Neural crest cell (in vitro differentiated cells): ENCODE measurements around the gene EFNB1. TPM values are rescaled to one million over a fixed set of nuclear protein-coding genes. Genes with fewer than 3 reads are reported as not detected.
"Not testable (repeated sequence)": the region's sequence is repeated elsewhere in the genome, so short reads cannot be mapped to it uniquely, and the experiment has no call there.

Experiments used
- DNase-seq: peaks from one replicate; pipeline ENCODE4 v3.0.0; 2021; ENCODE audit warnings: low read depth, mixed read lengths, low spot score
- H3K27ac Mint-ChIP-seq: one replicate; pipeline ENCODE4 v1.8.0; 2021; ENCODE audit warnings: mild to moderate bottlenecking, mixed read lengths; ENCODE audit not compliant: unreplicated experiment
- H3K27me3 Mint-ChIP-seq: 2 replicates; pipeline ENCODE4 v1.8.0; 2021; ENCODE audit warnings: low read depth, mild to moderate bottlenecking, mixed read lengths
- H3K36me3 Mint-ChIP-seq: 2 replicates; pipeline ENCODE4 v1.8.0; 2021; ENCODE audit warnings: low read depth, mild to moderate bottlenecking, mixed read lengths
- H3K4me1 Mint-ChIP-seq: 2 replicates; pipeline ENCODE4 v1.8.0; 2021; ENCODE audit warnings: mixed read lengths
- H3K4me3 Mint-ChIP-seq: one replicate; pipeline ENCODE4 v1.8.0; 2021; ENCODE audit warnings: mild to moderate bottlenecking, mixed read lengths
- H3K9me3 Mint-ChIP-seq: 2 replicates; pipeline ENCODE4 v1.8.0; 2021; ENCODE audit warnings: mixed read lengths
- long read RNA-seq: library from polyadenylated mRNA; unstranded; transcript quantifications from one replicate; pipeline ENCODE4 v2.0.0, GENCODE V29; 2020
- total RNA-seq: library from RNA; stranded (reverse); gene quantifications from 2 replicates; pipeline ENCODE4 v1.2.1, GENCODE V29; 2021
- TF ChIP-seq, protein P1 (sequence below): fragments of 200-600 bp; sonication (generic); conservative IDR thresholded peaks from 2 replicates; pipeline ENCODE4 v1.5.0; 2021; ENCODE audit warnings: antibody characterized with exemption, mild to moderate bottlenecking

Gene EFNB1
- 32.9 and 33.8 TPM in 2 replicates for total RNA-seq
- long read RNA-seq, partial matches to known transcripts, result 0 of 1 reads
- long read RNA-seq, other reads (novel, unspliced or antisense), result 1 of 1 reads

DNA sequence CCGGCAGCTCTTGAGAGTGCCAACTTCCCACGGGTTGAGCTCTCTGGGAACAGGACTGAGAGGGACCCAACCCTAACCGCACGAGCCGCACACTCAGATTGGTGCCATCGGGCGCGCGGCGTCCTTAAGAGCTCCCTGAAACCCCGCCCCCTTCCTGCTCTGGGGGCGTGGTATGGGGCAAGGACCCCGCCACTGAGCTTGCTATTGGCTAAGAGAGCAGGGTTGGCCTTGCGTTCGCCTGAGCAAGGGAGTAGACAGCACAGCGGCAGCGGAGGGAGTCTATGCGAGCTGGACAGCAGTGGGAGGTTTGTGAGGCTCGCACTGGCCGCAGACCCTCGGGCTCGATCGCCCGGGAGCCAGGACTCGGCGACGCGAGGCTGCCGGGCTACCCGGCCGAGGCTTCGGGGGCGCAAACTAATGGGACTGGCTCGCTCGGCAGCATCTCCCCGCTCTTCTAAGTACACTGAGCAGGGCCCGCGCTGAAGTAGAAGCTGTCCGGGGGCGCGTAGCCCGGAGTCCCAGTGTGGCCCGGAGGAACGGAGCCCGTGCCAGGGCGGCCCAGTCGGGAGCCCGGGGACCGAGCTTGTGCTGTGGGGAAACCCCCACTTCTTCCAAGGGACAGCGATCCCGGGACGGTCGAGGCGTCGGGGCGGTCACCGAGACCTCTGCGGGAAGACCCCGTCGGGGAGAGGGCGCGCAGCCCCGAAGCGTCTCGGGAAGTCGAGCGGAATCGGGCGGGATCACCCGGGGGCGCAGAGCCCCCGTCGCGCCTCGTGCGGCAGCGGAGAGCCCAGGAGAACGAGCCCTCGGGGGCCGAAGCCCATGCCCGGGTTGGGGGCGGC, at the start of gene EFNB1:
Gene EFNB1 (plus strand): TSS at position 282 of the 842 bp plus-strand sequence. CDS start 756 bp downstream, outside the sequence.
- Mint-ChIP-seq H3K9me3 (no peaks in the 10 kb centered on the region), H3K27me3 (peaks cover 2% of the 10 kb centered on the region), H3K4me3 (peak within 1 kb of the TSS; percentile 98), H3K27ac (peak within 1 kb of the TSS; percentile 40), H3K4me1 (peaks cover 26% of the 10 kb centered on the region), H3K36me3 (peaks cover 2% of the 10 kb centered on the region)
- TF ChIP-seq, protein P1, sequence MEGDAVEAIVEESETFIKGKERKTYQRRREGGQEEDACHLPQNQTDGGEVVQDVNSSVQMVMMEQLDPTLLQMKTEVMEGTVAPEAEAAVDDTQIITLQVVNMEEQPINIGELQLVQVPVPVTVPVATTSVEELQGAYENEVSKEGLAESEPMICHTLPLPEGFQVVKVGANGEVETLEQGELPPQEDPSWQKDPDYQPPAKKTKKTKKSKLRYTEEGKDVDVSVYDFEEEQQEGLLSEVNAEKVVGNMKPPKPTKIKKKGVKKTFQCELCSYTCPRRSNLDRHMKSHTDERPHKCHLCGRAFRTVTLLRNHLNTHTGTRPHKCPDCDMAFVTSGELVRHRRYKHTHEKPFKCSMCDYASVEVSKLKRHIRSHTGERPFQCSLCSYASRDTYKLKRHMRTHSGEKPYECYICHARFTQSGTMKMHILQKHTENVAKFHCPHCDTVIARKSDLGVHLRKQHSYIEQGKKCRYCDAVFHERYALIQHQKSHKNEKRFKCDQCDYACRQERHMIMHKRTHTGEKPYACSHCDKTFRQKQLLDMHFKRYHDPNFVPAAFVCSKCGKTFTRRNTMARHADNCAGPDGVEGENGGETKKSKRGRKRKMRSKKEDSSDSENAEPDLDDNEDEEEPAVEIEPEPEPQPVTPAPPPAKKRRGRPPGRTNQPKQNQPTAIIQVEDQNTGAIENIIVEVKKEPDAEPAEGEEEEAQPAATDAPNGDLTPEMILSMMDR, result no peak
- peak; percentile 72 for DNase-seq

- not testable (repeated sequence) for H3K27me3 Mint-ChIP-seq, DNase-seq, H3K36me3 Mint-ChIP-seq, H3K27ac Mint-ChIP-seq, H3K4me1 Mint-ChIP-seq, H3K4me3 Mint-ChIP-seq
- peaks cover 14% of the 10 kb centered on the region for H3K9me3 Mint-ChIP-seq
Measured at GRCh38 chrX:68781295-68781694, 47.5 kb upstream of the EFNB1 start.

DNA sequence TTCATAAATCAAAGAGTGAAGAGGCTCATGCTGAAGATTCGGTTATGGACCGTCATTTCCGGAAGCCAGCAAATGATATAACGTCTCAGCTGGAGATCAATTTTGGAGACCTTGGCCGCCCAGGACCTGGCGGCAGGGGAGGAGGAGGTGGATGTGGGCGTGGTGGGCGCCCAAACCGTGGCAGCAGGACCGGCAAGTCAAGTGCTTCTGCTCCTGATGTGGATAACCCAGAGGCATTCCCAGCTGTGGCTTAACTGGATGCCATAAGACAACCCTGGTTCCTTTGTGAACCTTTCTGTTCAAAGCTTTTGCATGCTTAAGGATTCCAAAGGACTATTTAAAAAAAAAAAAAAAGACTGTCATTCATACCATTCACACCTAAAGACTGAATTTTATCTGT, 44.0 kb upstream of the EFNB1 start:
- Mint-ChIP-seq H3K27ac (no peak overlapping the region), H3K9me3 (peaks cover 9% of the 10 kb centered on the region), H3K27me3 (no peaks in the 10 kb centered on the region), H3K36me3 (peaks cover 3% of the 10 kb centered on the region), H3K4me3 (no peak overlapping the region), H3K4me1 (no peaks in the 10 kb centered on the region)
- no peak for DNase-seq
- TF ChIP-seq, protein P1, result no peak

- not testable (repeated sequence) for DNase-seq, H3K4me3 Mint-ChIP-seq, H3K4me1 Mint-ChIP-seq, H3K9me3 Mint-ChIP-seq, H3K27me3 Mint-ChIP-seq, H3K36me3 Mint-ChIP-seq, H3K27ac Mint-ChIP-seq
Measured at GRCh38 chrX:68786581-68786980, 42.2 kb upstream of the EFNB1 start.

DNA sequence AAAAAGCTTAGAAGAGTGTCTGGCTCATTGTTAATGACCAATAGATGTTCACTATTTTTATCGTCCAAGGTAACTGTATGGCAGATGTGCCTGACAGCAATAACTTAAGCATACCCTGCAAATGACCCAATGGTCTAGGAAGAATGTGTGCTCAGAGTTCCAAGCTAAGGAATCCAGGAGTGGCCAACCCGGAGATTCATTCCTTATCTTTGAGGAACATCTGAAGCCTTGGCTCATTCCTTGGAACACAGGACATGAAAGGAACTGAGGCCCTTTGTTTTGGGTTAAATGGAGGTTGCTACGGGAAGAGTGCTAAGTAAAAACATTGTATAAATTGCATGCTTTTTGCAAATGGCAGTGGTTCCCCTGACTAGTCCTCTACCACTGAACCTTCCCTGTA, 38.9 kb upstream of the EFNB1 start:
- H3K36me3 Mint-ChIP-seq, result no peaks in the 10 kb centered on the region
- no peak for DNase-seq
- H3K27me3 Mint-ChIP-seq, result peaks cover 5% of the 10 kb centered on the region
- TF ChIP-seq, protein P1, result no peak
- peaks cover 9% of the 10 kb centered on the region for H3K9me3 Mint-ChIP-seq
- no peak overlapping the region for H3K4me3 Mint-ChIP-seq
- H3K27ac Mint-ChIP-seq, result no peak overlapping the region
- no peaks in the 10 kb centered on the region for H3K4me1 Mint-ChIP-seq

- TF ChIP-seq, protein P1, result no peak
- H3K9me3 Mint-ChIP-seq, result peaks cover 13% of the 10 kb centered on the region
Measured at GRCh38 chrX:68792083-68792482, 36.7 kb upstream of the EFNB1 start.

More at GRCh38 chrX:68792083-68792482, 36.7 kb upstream of the EFNB1 start:
- Mint-ChIP-seq H3K27ac (no peak overlapping the region), H3K4me3 (no peak overlapping the region), H3K36me3 (no peaks in the 10 kb centered on the region), H3K27me3 (peaks cover 11% of the 10 kb centered on the region), H3K4me1 (no peaks in the 10 kb centered on the region)
- no peak for DNase-seq
